Measurements from ENCODE around the gene NPPB. TPM values are rescaled to one million over a fixed set of nuclear protein-coding genes. Genes with fewer than 3 reads are reported as not detected.

NPPB gene
- total and polyA plus RNA-seq, 2 of the 8 experiments (the other 6 are each of a cell fraction or from before 2014, with no cell fraction given), result 0.36 to 0.91 TPM

DNA sequence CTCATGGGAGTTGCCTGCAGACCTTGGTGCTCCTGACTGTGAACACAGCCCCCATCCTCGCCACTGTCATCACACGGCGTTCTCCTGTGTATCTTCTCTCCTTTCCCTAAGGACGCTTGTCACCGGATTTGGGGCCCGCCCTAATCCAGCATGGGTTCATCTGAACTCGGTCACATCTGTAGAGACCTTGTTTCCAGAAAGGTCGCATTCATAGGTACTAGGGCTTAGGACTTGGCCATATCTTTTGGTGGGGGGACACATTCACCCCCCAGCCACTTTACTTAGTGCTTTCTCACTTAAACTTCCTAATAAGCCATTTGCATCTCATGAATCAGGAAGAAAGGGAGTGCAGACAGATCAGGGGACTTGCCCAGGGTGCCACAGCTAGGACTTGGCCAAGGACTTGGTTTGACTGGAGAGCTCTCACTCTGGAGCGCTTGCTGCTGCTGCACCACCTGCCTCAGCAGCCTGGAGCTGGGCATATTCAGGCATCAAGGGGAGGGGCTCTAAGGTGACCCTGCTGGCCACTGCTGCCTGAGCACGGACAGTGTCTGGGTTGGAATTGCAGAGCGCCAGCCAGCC lies 20.9 kb downstream of the NPPB start:
- CTCF ChIA-PET (ENCODE audit: partially characterized antibody), result interaction anchor here (0.7 to 8.8 kb wide), 36 partner anchors 9 to 303 kb away, joined by 3 to 67 read pairs (median 4); partner anchors contain the start of gene NPPA
- Histone ChIP-seq H2BK20ac (ENCODE audit: low read length) (no peak overlapping the region), H2AK5ac (ENCODE audit: low read depth, low read length) (no peak overlapping the region), H3K4ac (replicated peaks; ENCODE audit: insufficient read length, low read depth, low read length) (no peak overlapping the region), H3K4me1 (replicated peaks in 1 of 4; ENCODE audit: control insufficient read depth in 3 of 4, insufficient read depth in 4 of 4, low read length in 3 of 4) (no peaks in the 10 kb centered on the region), H4K20me1 (replicated peaks in 1 of 2; ENCODE audit: control insufficient read depth in 1 of 2, insufficient read depth in 2 of 2, low read length in 2 of 2) (peaks cover 15 to 21% of the 10 kb centered on the region in 2 experiments), H4K8ac (ENCODE audit: extremely low read depth, insufficient read depth, low read length) (no peak overlapping the region; the same call in 1 of the 2 replicates), H2BK120ac (replicated peaks; ENCODE audit: low read depth, low read length) (no peak overlapping the region), H3K4me2 (ENCODE audit: insufficient read depth in 1 of 2, low read depth in 2 of 2, low read length in 2 of 2) (no peak overlapping the region), H3K27me3 (replicated peaks in 1 of 4; ENCODE audit: control insufficient read depth in 3 of 4, extremely low read depth in 1 of 4, insufficient read depth in 3 of 4, low read length in 3 of 4) (no peaks in the 10 kb centered on the region), H3K27ac (ENCODE audit: low read depth, low read length) (no peak overlapping the region), H3K23me2 (ENCODE audit: low read depth, low read length) (no peaks in the 10 kb centered on the region), H2AFZ (ENCODE audit: low read length) (no peak overlapping the region), H4K91ac (replicated peaks; ENCODE audit: insufficient read length, low read length) (no peak overlapping the region), H2BK15ac (ENCODE audit: low read length) (no peak overlapping the region), H3K4me3 (ENCODE audit: extremely low read depth in 1 of 4, insufficient read depth in 2 of 4, low read depth in 3 of 4, low read length in 4 of 4) (no peak overlapping the region), H2BK12ac (ENCODE audit: low read depth, low read length) (no peak overlapping the region), H3K14ac (ENCODE audit: insufficient read length) (no peak overlapping the region), H2BK5ac (ENCODE audit: low read depth, low read length) (no peak overlapping the region), H3K36me3 (ENCODE audit: control insufficient read depth in 2 of 4, insufficient read depth in 4 of 4, low read length in 3 of 4) (peaks cover 56 to 89% (median 84%) of the 10 kb centered on the region in 4 experiments), H3K79me1 (ENCODE audit: low read depth, low read length) (no peaks in the 10 kb centered on the region), H3K9ac (replicated peaks in 1 of 4; ENCODE audit: extremely low read depth in 1 of 4, low read depth in 3 of 4, low read length in 3 of 4) (no peak overlapping the region), H3K23ac (ENCODE audit: insufficient read length) (no peak overlapping the region), H3K79me2 (ENCODE audit: control insufficient read depth in 1 of 2, insufficient read depth in 2 of 2, low read length in 2 of 2) (no peaks in the 10 kb centered on the region), H4K5ac (ENCODE audit: insufficient read length, low read depth, low read length) (no peak overlapping the region), H3K18ac (ENCODE audit: extremely low read depth, low read length) (no peak overlapping the region), H3K56ac (replicated peaks; ENCODE audit: insufficient read length, low read depth, low read length) (no peak overlapping the region), H3K9me3 (ENCODE audit: insufficient read depth in 2 of 2, low read depth in 1 of 2, low read length in 1 of 2) (no peaks in the 10 kb centered on the region)
- FAIRE-seq (no peak), DNase-seq (ENCODE audit: low read depth in 1 of 2, low spot score in 2 of 2) (no peak)
- POLR2A ChIA-PET (ENCODE audit: partially characterized antibody), result interaction anchor here (1.2 to 8.1 kb wide), 5 partner anchors 10 to 70 kb away, joined by 4 to 72 read pairs (median 5); partner anchors contain the start of gene NPPA
- WGBS, 2 experiments (ENCODE audit: extremely low coverage in 1 of 2, insufficient coverage in 1 of 2, insufficient read length in 1 of 2, insufficient replicate concordance in 2 of 2, low coverage in 1 of 2, low lambda C conversion rate in 2 of 2, missing lambda C conversion rate in 1 of 2), result 89% methylated on average over 11 of the region's 11 CpGs; no CpG with 5 or more reads in 1 of the 2 experiments
- no peak for TF ChIP-seq NRF1 (IDR thresholded peaks at IDR 0.05; ENCODE audit: low read depth, low read length)
- TF ChIP-seq PHF8 (conservative IDR thresholded peaks at IDR 0.05; ENCODE audit: low read depth, low read length), result no peak
- TF ChIP-seq CBX8 (IDR thresholded peaks at IDR 0.05; ENCODE audit: borderline replicate concordance, low read depth, low read length), result no peak
- no peak for TF ChIP-seq SUZ12 (IDR thresholded peaks at IDR 0.05; ENCODE audit: low read length)
- TF ChIP-seq TAF1 (IDR thresholded peaks at IDR 0.05; ENCODE audit: low read depth, low read length), result no peak
- TF ChIP-seq KDM5A (IDR thresholded peaks at IDR 0.05; ENCODE audit: low read length), result no peak
- TF ChIP-seq, protein P1, sequence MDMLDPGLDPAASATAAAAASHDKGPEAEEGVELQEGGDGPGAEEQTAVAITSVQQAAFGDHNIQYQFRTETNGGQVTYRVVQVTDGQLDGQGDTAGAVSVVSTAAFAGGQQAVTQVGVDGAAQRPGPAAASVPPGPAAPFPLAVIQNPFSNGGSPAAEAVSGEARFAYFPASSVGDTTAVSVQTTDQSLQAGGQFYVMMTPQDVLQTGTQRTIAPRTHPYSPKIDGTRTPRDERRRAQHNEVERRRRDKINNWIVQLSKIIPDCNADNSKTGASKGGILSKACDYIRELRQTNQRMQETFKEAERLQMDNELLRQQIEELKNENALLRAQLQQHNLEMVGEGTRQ (IDR thresholded peaks at IDR 0.05; ENCODE audit: low read length), result no peak
- TF ChIP-seq SRF (IDR thresholded peaks at IDR 0.05; ENCODE audit: low read depth, low read length), result no peak
- TF ChIP-seq POLR2AphosphoS5 (IDR thresholded peaks at IDR 0.05; ENCODE audit: low read depth, low read length), result no peak
- TF ChIP-seq EZH2 (IDR thresholded peaks at IDR 0.05; ENCODE audit: low read depth, low read length, severe bottlenecking), result no peak
- TF ChIP-seq JUN (IDR thresholded peaks at IDR 0.05; ENCODE audit: low read depth, low read length), result no peak
- TF ChIP-seq CHD1 (IDR thresholded peaks at IDR 0.05; ENCODE audit: low read depth, low read length), result no peak
- no peak for TF ChIP-seq TAF7 (optimal IDR thresholded peaks at IDR 0.05; ENCODE audit: borderline replicate concordance, low read depth, low read length)

Measured in H1 (cell line).